Activated T-helper 1 cell treated with anti-CD3 and anti-CD28 coated beads, Interleukin-12 subunit alpha, Interleukin-12 subunit beta, Interleukin-2, Interleukin-4 antibody, amounts not matched to agents 30 ng/mL and 10 ng/mL and 1 ng/mL, durations not matched to agents 14 hours and 24 hours and 36 hours (primary cell): Measurements from ENCODE around the gene FAM53A. TPM values are rescaled to one million over a fixed set of nuclear protein-coding genes. Genes with fewer than 3 reads are reported as not detected.

ENCODE experiments used
- DNase-seq: peaks from one replicate; pipeline ENCODE4 v3.0.0; 2021; ENCODE audit warnings: low spot score
- H3K27ac Mint-ChIP-seq: one replicate; pipeline ENCODE4 v1.8.0; 2021; ENCODE audit warnings: mild to moderate bottlenecking, mixed read lengths
- H3K27me3 Mint-ChIP-seq: one replicate; pipeline ENCODE4 v1.8.0; 2022; ENCODE audit warnings: mild to moderate bottlenecking, moderate library complexity, mixed read lengths; ENCODE audit not compliant: insufficient read depth
- H3K36me3 Mint-ChIP-seq: one replicate; pipeline ENCODE4 v1.8.0; 2021; ENCODE audit warnings: low read depth, mixed read lengths
- H3K4me1 Mint-ChIP-seq: one replicate; pipeline ENCODE4 v1.8.0; 2021; ENCODE audit warnings: low read depth, mixed read lengths
- H3K4me3 Mint-ChIP-seq: one replicate; pipeline ENCODE4 v1.8.0; 2021; ENCODE audit warnings: mild to moderate bottlenecking, moderate library complexity, mixed read lengths
- H3K9me3 Mint-ChIP-seq: one replicate; pipeline ENCODE4 v1.8.0; 2021; ENCODE audit warnings: mixed read lengths
- intact Hi-C: fragments of 100-400 bp; cut with micrococcal nuclease; formaldehyde crosslinking; loops from one replicate; pipeline ENCODE4 v1.15.1; 2024
- total RNA-seq: library from RNA; stranded (reverse); gene quantifications from 2 replicates; pipeline ENCODE4 v1.2.3, GENCODE V29; 2022

The FAM53A gene
- total RNA-seq, 1 donor from 2014 or later: 2.5 TPM

GRCh38 chr4:1721666-1722550 lies 37.8 kb upstream of the FAM53A start:
- Mint-ChIP-seq H3K4me3 (peak overlapping the region; percentile 94), H3K9me3 (no peaks in the 10 kb centered on the region), H3K4me1 (peaks cover 51% of the 10 kb centered on the region), H3K27ac (peak overlapping the region; percentile 97), H3K27me3 (no peaks in the 10 kb centered on the region), H3K36me3 (peaks cover 41% of the 10 kb centered on the region)
- intact Hi-C loops: loop anchor here (1.0 to 5.0 kb wide), 11 partner anchors 10 to 1355 kb away; partner anchors contain the start of genes CFAP99, FAM53A, GRK4 and LETM1
- DNase-seq: no peak

GRCh38 chr4:1721003-1721665 lies 37.0 kb upstream of the FAM53A start, which contains the start of the genes TACC3 and TMEM129:
Gene TACC3 (plus strand): TSS chr4:1721521. CDS start chr4:1723422, 1,901 bp downstream.
Gene TMEM129 (minus strand): TSS chr4:1721323. CDS start chr4:1720837, 486 bp downstream.
- Mint-ChIP-seq H3K9me3 (no peaks in the 10 kb centered on the region), H3K4me3 (peak within 1 kb of the TSS; percentile 94), H3K36me3 (peaks cover 36% of the 10 kb centered on the region), H3K27me3 (no peaks in the 10 kb centered on the region), H3K27ac (peak within 1 kb of the TSS; percentile 97), H3K4me1 (peaks cover 45% of the 10 kb centered on the region)
- intact Hi-C loops: loop anchor here (1.0 to 5.0 kb wide), 10 partner anchors 9 to 1356 kb away; partner anchors contain the start of genes CFAP99, FAM53A, GRK4 and LETM1
- peak; percentile 90 for DNase-seq

- H3K36me3 Mint-ChIP-seq: peaks cover 37% of the 10 kb centered on the region
Observed at GRCh38 chr4:1720163-1720983, 36.3 kb upstream of the FAM53A start.

GRCh38 chr4:1718095-1718850 lies 34.2 kb upstream of the FAM53A start:
- Mint-ChIP-seq H3K27ac (peak overlapping the region; percentile 77), H3K36me3 (peaks cover 23% of the 10 kb centered on the region), H3K4me3 (peak overlapping the region; percentile 89), H3K27me3 (no peaks in the 10 kb centered on the region), H3K4me1 (peaks cover 51% of the 10 kb centered on the region), H3K9me3 (no peaks in the 10 kb centered on the region)
- DNase-seq: no peak
- intact Hi-C loops: no loop called here

More at GRCh38 chr4:1720163-1720983, 36.3 kb upstream of the FAM53A start:
- DNase-seq: peak; percentile 40
- H3K4me1 Mint-ChIP-seq: peaks cover 47% of the 10 kb centered on the region
- intact Hi-C loops: loop anchor here (2.0 to 5.0 kb wide), 7 partner anchors 138 to 1357 kb away; partner anchors contain the start of genes CFAP99, GRK4, MAEA and NELFA
- no peaks in the 10 kb centered on the region for H3K27me3 Mint-ChIP-seq
- peak overlapping the region; percentile 90 for H3K27ac Mint-ChIP-seq
- no peaks in the 10 kb centered on the region for H3K9me3 Mint-ChIP-seq
- peak overlapping the region; percentile 89 for H3K4me3 Mint-ChIP-seq

GRCh38 chr4:1717129-1718094 lies 33.3 kb upstream of the FAM53A start:
- H3K4me1 Mint-ChIP-seq: peaks cover 42% of the 10 kb centered on the region
- H3K36me3 Mint-ChIP-seq: peaks cover 19% of the 10 kb centered on the region
- H3K9me3 Mint-ChIP-seq: no peaks in the 10 kb centered on the region
- no peak for DNase-seq
- no peak overlapping the region for H3K27ac Mint-ChIP-seq
- no peaks in the 10 kb centered on the region for H3K27me3 Mint-ChIP-seq
- H3K4me3 Mint-ChIP-seq: no peak overlapping the region
- intact Hi-C loops: no loop called here

GRCh38 chr4:1716065-1716945 lies 32.2 kb upstream of the FAM53A start:
- Mint-ChIP-seq H3K4me1 (peaks cover 40% of the 10 kb centered on the region), H3K27ac (peak overlapping the region; percentile 44), H3K4me3 (no peak overlapping the region), H3K9me3 (no peaks in the 10 kb centered on the region), H3K27me3 (no peaks in the 10 kb centered on the region), H3K36me3 (peaks cover 17% of the 10 kb centered on the region)
- no peak for DNase-seq
- intact Hi-C loops: no loop called here

GRCh38 chr4:1715002-1715758 lies 31.1 kb upstream of the FAM53A start:
- intact Hi-C loops: no loop called here
- Mint-ChIP-seq H3K36me3 (peaks cover 24% of the 10 kb centered on the region), H3K4me3 (peak overlapping the region; percentile 95), H3K4me1 (peaks cover 48% of the 10 kb centered on the region), H3K27me3 (no peaks in the 10 kb centered on the region), H3K9me3 (no peaks in the 10 kb centered on the region), H3K27ac (peak overlapping the region; percentile 44)
- no peak for DNase-seq

- intact Hi-C loops: loop anchor here (5.0 kb wide), 1 partner anchor 932 kb away; no protein-coding TSS in a partner anchor
- H3K9me3 Mint-ChIP-seq: no peaks in the 10 kb centered on the region
- H3K4me1 Mint-ChIP-seq: peaks cover 51% of the 10 kb centered on the region
- no peak for DNase-seq
- peaks cover 26% of the 10 kb centered on the region for H3K36me3 Mint-ChIP-seq
- no peaks in the 10 kb centered on the region for H3K27me3 Mint-ChIP-seq
- peak overlapping the region; percentile 95 for H3K4me3 Mint-ChIP-seq
- H3K27ac Mint-ChIP-seq: peak overlapping the region; percentile 89
Observed at GRCh38 chr4:1714303-1715001, 30.3 kb upstream of the FAM53A start.

GRCh38 chr4:1713003-1713851 lies 29.1 kb upstream of the FAM53A start:
- Mint-ChIP-seq H3K4me1 (peaks cover 55% of the 10 kb centered on the region), H3K27me3 (no peaks in the 10 kb centered on the region), H3K36me3 (peaks cover 26% of the 10 kb centered on the region), H3K9me3 (no peaks in the 10 kb centered on the region), H3K27ac (peak overlapping the region; percentile 89), H3K4me3 (peak overlapping the region; percentile 95)
- DNase-seq: no peak
- intact Hi-C loops: loop anchor here (2.0 to 5.0 kb wide), 7 partner anchors 14 to 931 kb away; partner anchors contain the start of genes CFAP99, FGFRL1, MXD4 and NSD2
